Spleen (tissue), 7 donors: ENCODE measurements around the gene DNAH14.

Experiments
- CTCF ChIP-seq, 11 experiments: fragments of 200-600 bp in 7 of 11; fragments of 450-650 bp in 4 of 11; sonication (generic) in 4 of 11; IDR thresholded peaks in 8 of 11; conservative IDR thresholded peaks in 3 of 11; 1 replicate in 7 of 11; 2 replicates in 4 of 11; pipeline versions ENCODE4 v1.4.0 to v1.8.0; 2016 to 2021; ENCODE audit warnings: antibody characterized with exemption in 11 of 11, inconsistent platforms in 4 of 11, mild to moderate bottlenecking in 1 of 11
- POLR2A ChIP-seq, 3 donors: fragments of 450-650 bp; IDR thresholded peaks; one replicate each; pipeline ENCODE4 v1.5.1; 2017; ENCODE audit warnings: antibody characterized with exemption in 3 of 3, mild to moderate bottlenecking in 1 of 3
- donor health status: DM: no; HTN: no; CAD: no; lungs with moderate emphysema.
- donor health status: DM: no; HTN: no; CAD: no.
- donor health status: DM: no; HTN: no; CAD: no.

DNA sequence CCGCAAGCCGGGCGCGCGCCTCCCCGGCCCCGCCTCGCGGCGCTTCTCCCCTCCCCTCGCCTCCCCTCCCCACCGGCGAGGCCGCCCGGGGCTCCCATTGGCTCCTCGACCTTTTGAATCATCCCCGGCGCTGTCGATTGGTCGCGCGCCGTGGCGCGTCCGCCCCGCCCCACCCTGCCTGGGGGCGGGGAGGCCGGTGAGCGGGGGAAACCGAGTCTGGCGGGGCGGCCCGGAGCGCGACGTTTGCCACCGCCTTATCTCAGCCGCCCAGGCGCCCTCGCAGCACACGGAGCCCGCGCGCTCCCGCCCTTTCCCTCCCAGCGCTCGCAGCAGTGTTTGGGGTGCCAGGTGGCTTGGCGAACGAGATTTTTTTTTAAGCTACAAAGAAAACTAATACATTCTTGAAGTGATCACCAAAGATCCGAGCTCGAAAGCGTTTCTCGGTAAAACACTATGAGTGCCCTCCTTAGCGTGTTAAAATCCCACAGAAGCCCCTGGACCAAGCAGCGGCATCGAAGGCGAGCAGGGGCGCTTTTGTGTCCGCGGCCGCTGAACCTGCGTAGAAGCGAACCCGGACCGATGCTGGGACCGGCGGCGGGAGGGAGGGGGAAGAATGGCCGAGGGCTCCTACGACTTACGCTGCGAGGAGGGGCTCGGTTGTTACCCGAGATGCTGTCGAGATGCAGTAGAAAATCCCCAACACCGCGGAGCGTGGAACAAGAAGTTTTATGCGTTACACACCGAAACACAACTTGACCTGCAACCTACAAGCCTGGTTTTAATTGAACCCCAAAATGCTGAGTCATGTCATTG is 498.8 kb downstream of the DNAH14 start:
- TF ChIP-seq CTCF (IDR thresholded peaks at IDR 0.05 in 8 of 11, conservative IDR thresholded peaks at IDR 0.05 in 3 of 11) = peak in 1 of 11 experiments; percentile 35
- peak in 2 of 3 donors; percentile 35 to 60 for TF ChIP-seq POLR2A (IDR thresholded peaks at IDR 0.05)
